ENCODE measurements around the gene DDX18.
"Not testable (repeated sequence)": the region's sequence is repeated elsewhere in the genome, so short reads cannot be mapped to it uniquely, and the experiment has no call there.

The DDX18 gene

DNA sequence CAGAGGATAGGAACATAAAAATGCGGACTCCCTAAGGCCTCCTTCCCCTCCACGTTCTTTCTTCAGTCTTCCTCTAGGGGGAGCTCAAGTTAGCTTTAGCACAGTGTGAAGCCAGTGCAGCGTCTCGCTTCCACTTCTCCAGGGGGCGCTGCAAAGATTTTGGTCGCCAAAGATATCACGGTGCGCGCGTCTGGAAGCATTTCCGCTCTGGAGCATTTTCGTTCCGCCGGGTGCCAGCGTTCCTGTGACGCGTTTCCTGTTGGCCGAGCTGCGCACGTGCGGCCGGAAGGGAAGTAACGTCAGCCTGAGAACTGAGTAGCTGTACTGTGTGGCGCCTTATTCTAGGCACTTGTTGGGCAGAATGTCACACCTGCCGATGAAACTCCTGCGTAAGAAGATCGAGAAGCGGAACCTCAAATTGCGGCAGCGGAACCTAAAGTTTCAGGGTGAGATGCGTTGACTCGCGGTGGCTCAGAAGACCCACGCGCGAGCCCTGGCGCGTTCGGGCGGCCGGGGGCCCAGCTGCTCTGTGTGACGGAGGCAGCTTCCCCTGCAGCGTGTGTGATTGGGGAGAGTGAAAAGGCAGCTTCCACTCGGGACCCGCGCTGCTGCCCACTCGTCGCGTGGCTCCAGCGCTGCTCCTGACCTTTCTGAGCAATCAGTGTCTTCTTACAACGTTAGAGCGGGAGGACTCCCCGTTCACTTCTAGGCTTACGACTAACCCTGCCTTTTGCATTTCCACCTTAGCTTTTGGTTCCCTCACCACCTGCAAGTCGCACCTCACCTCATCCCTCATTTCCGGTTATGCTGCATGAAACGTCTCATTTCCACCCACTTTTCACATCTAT lies at the start of gene DDX18:
Gene DDX18 (plus strand): TSS at position 275 of the 848 bp plus-strand sequence. CDS start 87 bp downstream, at position 362.
- peak; percentile 96 for DNase-seq (ENCODE audit: low read depth)

GRCh38 chr2:117770730-117771129 lies 43.8 kb upstream of the DDX18 start:
- no peak for DNase-seq (ENCODE audit: low read depth)

DNA sequence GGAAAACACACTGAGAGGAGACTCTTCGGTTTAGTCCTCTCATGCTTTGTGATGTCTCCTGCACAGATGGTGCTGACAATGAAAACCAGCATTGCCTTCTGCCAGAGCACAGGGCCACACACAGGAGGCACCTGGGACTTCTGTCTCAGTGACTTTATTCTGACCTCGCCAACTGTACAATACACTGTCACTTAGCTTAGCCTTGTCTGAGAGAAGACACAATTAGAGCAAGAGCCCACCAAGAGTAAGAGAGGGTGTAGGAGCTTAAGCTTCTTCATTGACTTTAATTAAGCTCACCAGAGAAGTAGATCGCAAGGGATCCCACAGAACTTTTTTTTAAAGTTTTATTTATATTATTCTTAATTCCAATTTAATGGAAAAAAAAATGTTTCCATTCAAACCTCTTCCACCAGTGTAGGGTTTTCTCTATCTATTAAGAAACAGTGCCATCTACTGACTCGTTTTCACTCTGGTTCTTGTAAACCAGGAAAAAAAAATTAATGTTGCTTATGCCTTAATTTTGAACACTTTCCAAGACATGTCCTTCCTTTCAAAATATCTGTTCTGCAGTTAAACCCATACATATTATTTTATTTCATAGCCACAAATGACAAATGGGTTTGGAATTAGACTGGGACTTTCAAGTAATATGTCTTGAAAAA lies 42.4 kb upstream of the DDX18 start:
- peak; percentile 20 for DNase-seq (ENCODE audit: low read depth)

DNA sequence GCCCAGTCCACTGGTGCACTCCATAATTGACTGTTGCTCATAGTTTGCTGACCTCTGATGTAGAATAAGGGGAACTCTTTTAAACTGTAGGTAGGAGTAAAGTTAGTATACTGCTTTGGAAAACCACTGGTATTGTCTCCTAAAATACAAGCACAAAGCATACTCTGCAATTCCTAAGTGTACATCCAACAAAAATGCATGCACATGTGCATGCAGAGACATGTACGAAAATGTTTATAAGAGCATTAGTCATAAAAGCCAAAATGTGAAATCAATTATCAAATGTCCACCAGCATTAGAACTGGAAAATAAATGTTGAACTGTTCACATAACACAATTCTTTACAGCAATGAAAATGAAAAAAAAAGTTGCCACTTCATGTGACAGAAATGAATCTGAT lies 39.8 kb upstream of the DDX18 start:
- DNase-seq (ENCODE audit: low read depth), result no peak

GRCh38 chr2:117775703-117776219 lies 38.7 kb upstream of the DDX18 start:
- no peak for DNase-seq (ENCODE audit: low read depth)

GRCh38 chr2:117776888-117777287 lies 37.6 kb upstream of the DDX18 start:
- no peak for DNase-seq (ENCODE audit: low read depth)

DNA sequence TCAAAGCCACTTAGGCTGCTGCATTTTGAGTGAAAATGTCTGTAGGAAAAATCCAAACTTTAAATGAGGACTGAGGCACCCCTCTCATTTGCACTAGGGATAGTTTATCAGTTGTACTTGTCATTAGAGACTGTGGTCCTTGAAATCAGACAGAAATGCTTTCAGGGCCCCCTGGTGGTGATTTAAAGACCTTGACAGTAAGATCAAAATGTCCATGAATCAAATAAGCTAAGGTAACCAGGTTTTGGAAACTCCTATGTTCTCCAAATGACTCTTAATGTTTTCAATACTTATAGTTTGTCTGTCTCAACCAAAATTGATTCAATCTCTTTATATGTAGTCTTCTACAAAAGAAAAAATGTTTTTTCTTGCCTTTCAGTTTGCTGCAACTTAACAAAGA lies 28.8 kb upstream of the DDX18 start:
- DNase-seq (ENCODE audit: low read depth), result peak; percentile 36

- no peak for DNase-seq (ENCODE audit: low read depth)
Observed at GRCh38 chr2:117786520-117786919, 28.0 kb upstream of the DDX18 start.

- DNase-seq (ENCODE audit: low read depth), result no peak
Observed at GRCh38 chr2:117789505-117789904, 25.0 kb upstream of the DDX18 start.

DNA sequence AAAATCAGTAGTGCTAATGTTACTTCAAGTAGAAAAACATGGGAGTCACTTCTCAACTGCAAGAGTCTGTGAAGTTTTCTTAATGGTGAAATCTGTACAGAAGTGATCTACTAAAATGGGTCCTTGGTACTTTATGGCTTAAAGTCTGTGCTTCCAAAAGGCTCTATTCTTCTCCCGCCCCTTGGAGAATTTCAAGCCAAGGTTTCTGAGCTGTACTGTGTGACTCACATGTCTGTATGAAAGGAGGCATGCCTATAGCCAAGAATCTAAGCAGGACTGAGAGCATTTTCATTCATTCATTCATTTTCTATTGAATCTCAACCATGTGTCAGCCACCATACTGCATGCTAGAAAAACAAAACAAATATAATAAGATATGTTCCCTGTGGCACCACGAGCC lies 19.8 kb upstream of the DDX18 start:
- DNase-seq (ENCODE audit: low read depth), result no peak

DNA sequence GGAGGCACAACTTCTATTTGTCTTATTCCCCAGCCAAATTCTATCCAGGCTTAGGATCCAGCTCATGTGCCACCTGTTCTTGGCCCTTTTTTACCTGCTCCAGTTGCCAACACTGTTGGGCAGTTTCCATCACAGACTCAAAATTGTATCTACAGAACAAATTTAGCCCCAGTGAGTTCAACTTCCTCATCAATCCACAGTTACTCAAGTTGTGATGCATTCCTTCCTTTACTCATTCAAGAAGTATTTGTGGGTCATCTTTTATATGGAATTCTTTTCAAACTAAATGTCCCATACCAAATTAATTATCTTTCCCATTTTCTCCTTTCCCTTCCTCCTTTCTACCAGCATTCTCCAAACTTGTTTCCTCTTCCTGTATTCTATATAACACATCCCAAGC lies 12.7 kb upstream of the DDX18 start:
- DNase-seq (ENCODE audit: low read depth), result no peak

- DNase-seq (ENCODE audit: low read depth), result not testable (repeated sequence)
Observed at GRCh38 chr2:117803644-117804325, 10.7 kb upstream of the DDX18 start.

DNA sequence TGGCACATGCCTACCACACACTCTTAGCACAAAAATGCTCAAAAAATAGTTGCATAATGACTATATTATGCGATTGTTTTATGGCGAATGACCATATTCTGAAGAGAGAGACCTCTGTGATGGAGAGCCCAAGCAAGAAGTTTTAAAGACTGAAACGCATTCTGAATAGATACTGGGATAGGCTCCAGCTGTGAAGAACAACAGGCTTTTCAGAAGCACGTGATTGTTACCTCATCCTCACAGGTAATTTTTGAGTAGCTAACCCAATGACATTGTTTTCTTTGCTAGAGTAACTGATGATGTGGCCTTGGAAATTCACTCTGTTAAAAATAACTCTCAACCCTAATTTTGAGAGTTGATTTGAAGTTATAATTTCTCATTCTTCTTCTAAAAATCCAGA lies 2.0 kb upstream of the DDX18 start:
- no peak for DNase-seq (ENCODE audit: low read depth)

GRCh38 chr2:117815946-117816345 lies 1.5 kb downstream of the DDX18 start:
- no peak for DNase-seq (ENCODE audit: low read depth)

GRCh38 chr2:117818921-117819320 lies 4.4 kb downstream of the DDX18 start:
- DNase-seq (ENCODE audit: low read depth), result no peak

DNA sequence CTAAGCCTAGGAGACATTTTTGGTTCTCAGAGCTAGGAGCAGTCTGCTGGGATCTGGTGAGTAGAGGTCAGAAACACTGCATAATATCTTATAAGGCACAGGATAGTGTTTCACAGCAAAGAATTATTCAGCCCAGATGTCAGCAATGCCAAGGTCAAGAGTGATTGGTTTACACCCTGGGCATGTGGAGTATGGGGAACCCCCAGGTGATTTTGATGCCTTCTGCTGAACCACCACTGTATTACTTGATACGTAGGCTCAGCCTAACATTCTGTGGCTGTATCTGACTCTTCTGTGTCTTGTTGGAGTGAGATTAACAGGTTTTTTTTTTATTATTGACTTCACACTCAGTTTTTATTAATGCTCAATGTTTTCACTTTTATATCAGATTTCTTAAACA lies 6.0 kb downstream of the DDX18 start:
- no peak for DNase-seq (ENCODE audit: low read depth)

GRCh38 chr2:117825437-117825836 lies 10.9 kb downstream of the DDX18 start:
- DNase-seq (ENCODE audit: low read depth), result no peak

DNA sequence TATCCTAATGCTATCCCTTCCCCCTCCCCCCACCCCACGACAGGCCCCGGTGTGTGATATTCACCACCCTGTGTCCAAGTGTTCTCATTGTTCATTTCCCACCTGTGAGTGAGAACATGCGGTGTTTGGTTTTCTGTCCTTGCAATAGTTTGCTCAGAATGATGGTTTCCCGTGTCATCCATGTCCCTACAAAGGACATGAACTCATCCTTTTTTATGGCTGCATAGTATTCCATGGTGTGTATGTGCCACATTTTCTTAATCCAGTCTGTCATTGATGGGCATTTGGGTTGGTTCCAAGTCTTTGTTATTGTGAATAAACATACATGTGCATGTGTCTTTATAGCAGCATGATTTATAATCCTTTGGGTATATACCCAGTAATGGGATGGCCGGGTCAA lies 13.0 kb downstream of the DDX18 start:
- not testable (repeated sequence) for DNase-seq (ENCODE audit: low read depth)

GRCh38 chr2:117828870-117829269 lies 14.4 kb downstream of the DDX18 start:
- DNase-seq (ENCODE audit: low read depth), result no peak

- no peak for DNase-seq (ENCODE audit: low read depth)
Observed at GRCh38 chr2:117832332-117832731, 17.8 kb downstream of the DDX18 start.

- peak; percentile 11 for DNase-seq (ENCODE audit: low read depth)
Observed at GRCh38 chr2:117832905-117833613, 18.6 kb downstream of the DDX18 start.

GRCh38 chr2:117833911-117834310 lies 19.4 kb downstream of the DDX18 start:
- no peak for DNase-seq (ENCODE audit: low read depth)

All from fibroblast of gingiva (primary cell).